ENCODE results near the gene SMARCAL1.

Gene SMARCAL1

GRCh38 chr2:216428618-216429350, 16.5 kb downstream of the SMARCAL1 start:
- DNase-seq: no peak

DNA sequence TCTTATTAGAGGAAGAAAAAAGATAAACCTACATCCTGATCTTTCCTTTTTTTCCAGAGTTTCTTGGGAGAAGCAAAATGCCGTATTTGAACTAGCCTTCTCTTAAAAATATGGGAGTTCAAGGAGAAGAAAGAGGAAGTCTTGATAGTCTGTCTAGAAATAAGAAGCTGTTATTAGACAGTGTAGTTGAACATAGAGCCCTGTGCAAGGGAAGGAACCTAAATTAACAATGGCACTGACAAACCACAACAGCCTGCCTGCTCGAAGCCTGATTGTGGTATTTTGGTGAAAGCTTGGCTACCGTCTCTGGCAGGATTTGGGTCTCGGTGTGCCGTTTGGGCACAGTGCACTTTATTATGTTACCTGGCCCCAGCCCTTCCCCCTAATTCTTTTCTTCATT, 17.1 kb downstream of the SMARCAL1 start:
- no peak for DNase-seq

DNA sequence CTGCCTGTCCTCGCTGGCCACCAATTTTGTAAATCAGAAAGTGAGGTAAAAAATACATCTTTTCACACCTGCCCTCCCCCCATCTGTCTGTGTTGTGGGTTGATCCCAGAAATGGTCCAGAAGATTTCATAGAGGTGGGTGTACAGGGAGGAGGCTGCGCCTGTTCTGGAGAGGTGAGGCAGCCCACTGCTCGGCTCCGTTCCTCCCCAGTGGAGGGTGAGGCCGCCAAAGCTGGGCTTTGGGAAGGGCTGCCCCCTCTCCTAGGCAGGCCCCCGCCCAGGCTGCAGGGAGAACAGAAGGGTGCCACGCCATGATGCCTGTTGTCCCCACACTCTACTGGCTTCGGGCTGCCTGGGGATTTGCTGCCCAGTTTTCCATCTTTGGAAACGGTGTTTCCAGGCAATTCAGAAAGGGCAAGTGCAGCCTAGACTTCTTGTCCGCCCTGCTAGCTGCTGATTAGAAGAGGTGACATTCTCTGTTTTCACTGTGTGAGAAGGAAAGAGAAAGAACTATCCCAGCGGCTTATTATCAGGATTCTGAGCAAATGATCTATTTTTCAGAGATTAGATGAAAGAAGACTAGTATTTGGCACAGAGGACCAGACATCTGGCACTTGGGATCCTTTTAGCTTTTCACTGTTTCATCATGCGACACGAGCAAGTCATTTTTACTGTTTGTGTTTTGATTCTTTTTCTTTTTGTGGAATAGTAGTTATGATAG, 18.7 kb downstream of the SMARCAL1 start:
- no peak for DNase-seq

- no peak for DNase-seq
These were observed 19.2 kb downstream of the SMARCAL1 start for GRCh38 chr2:216431531-216431856.

DNA sequence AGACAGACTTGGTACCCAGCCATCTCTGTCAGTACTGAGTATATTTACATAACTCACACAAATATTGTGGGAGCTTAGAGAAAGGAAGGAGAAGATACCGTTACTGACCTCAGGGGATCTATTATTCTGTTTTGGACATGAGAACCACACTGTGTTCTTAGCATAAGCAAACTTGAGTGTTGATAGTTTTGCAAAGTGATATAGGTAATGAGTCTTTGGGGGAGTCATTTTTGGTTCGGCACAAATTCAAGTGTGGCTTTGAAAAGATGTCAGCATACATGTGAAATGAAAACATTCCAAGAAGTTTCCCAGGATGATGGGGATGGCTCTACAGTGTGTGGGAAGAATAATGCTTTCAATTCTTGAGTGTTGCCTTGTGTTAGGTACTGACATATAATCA, 24.1 kb downstream of the SMARCAL1 start:
- DNase-seq: no peak

DNA sequence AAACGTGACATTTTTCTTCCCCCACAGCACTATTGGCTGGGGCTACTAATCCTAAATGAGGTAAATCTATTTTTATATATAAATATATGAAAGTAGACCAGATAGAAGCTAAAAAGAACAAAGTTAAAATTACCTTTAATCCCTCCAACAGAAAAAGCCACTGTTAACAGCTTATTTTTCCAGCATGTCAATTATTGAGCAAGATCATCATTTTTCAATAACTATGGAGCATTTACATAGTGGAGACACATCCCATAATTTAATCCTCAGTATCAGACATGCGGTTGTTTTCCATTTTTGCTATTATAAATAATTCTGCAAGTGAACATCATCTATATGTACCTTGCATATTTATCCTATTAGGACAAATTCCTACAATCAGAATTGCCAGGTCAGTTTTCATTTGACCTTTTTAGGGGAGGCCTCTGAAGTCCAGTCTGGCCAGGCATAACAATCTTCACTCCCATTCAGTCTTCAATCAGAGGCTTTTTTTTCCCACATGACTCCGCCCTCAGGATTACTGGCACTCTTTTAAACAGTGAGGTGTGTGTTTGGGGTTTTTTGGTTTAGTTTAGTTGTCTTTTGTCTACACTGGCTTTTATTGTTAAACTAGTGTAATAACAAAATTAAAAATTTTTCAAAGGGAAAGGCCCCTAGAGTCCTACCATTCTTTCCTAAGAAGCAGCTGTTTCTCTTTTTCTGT, 29.2 kb downstream of the SMARCAL1 start:
- no peak for DNase-seq

GRCh38 chr2:216445501-216445900, 33.2 kb downstream of the SMARCAL1 start:
- no peak for DNase-seq

GRCh38 chr2:216446343-216446742, 34.1 kb downstream of the SMARCAL1 start:
- DNase-seq: no peak

DNA sequence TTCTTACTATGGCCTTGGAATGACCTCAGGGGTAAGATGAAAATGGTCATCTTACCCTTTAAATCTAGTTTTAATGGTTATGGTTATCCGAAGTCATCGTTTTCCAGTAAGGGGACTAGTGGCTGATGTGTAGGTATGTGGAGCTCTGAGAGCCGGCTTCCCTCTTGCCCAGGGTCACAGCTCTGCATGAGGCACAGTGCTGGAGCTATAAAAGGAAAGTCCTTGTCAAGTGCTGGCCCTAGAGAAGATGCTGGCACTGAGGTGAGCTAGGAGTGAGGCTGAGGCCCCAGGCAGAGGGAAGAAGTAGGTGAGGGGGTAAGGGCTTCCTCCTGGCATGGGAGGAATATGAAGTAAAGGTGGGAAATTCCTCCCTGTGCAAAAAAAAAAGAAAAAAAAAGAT, 35.0 kb downstream of the SMARCAL1 start:
- DNase-seq: no peak

DNA sequence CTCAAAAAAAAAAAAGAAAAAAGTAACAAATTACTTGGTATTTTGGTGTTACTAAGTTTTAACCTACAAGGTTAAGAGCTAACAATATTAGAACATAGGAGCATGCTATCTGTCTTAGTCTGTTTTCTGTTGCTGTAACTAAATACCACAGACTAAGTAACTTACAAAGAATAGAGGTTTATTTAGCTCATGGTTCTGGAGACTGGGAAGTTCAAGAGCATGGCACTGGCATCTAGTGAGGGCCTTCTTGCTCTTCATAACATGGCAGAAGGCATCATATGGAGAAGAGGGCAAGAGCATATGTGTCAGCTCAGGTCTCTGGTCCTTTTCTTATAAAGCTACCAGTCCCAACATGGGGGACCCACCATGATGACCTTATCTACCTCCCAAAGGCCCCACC, 36.5 kb downstream of the SMARCAL1 start:
- DNase-seq: no peak

- no peak for DNase-seq
These were observed 38.1 kb downstream of the SMARCAL1 start for GRCh38 chr2:216450346-216450745.

DNA sequence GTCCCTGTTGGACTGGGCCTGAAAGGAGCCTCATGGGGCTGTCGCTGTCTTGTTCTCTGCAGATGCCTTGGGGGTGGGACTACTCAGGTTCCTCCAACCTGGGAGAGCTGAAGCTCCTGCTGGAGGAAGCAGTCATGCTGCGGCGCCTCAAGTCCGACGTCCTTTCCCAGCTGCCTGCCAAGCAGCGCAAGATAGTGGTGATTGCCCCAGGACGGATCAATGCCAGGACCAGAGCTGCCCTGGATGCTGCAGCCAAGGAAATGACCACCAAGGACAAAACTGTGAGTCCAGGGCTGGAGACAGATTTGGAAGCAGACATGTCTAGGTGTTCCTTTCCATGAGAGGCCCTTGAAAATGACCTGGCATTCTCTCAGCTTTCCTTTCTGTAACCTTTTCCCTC, 38.5 kb downstream of the SMARCAL1 start:
- no peak for DNase-seq

- DNase-seq: no peak
These were observed 41.8 kb downstream of the SMARCAL1 start for GRCh38 chr2:216453955-216454614.

- no peak for DNase-seq
These were observed 50.9 kb downstream of the SMARCAL1 start for GRCh38 chr2:216463148-216463547.

DNA sequence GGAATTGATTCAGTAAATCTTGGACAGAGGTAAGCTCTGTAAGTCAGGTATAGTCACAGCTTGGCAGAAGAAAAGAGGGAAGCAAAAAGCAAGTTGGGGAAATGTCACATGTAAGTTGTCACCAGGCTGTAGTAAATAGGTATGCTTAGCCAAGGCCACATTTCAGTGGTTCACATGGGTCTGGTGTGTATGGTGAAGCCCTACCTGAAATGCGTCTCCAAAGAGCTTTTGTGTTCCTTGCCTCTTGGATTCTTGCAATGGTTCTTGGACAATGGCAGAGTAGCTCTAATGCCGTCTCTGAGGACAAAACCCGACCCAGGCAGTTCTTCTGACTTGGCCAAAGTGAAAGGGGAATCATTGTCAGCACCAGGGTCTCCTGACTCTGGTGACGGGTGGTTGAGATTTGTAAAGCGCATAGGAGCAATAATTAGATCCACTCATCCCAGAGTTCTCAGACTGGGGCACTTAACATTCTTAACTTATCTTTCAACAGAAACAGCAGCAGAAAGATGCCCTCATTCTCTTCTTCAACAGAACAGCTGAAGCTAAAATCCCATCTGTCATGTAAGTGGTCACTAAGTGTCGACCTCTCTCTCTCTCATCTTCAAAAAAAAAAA, 51.9 kb downstream of the SMARCAL1 start:
- no peak for DNase-seq

GRCh38 chr2:216465579-216466195, 53.4 kb downstream of the SMARCAL1 start:
- no peak for DNase-seq

GRCh38 chr2:216467845-216468244, 55.6 kb downstream of the SMARCAL1 start:
- DNase-seq: no peak

- DNase-seq: no peak
These were observed 57.4 kb downstream of the SMARCAL1 start for GRCh38 chr2:216469661-216470060.

DNA sequence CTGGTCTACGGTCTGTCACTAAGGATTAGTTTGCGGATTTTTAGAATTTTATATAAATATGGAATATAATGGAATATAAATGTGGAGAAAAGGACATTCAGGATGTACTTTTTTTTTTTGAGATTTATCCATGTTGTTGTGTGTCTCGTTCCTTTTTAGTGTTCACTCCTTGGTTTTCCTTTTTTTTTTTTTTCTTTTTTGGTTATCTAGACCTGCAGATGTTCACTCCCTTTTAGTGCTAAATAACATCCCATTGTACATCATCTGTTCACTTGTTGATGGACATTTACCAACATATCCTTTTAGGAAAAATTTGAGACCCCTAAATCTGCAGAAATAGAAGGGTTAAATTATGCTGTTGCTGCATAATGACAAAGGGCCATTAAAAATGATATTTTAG, 60.9 kb downstream of the SMARCAL1 start:
- DNase-seq: no peak

DNA sequence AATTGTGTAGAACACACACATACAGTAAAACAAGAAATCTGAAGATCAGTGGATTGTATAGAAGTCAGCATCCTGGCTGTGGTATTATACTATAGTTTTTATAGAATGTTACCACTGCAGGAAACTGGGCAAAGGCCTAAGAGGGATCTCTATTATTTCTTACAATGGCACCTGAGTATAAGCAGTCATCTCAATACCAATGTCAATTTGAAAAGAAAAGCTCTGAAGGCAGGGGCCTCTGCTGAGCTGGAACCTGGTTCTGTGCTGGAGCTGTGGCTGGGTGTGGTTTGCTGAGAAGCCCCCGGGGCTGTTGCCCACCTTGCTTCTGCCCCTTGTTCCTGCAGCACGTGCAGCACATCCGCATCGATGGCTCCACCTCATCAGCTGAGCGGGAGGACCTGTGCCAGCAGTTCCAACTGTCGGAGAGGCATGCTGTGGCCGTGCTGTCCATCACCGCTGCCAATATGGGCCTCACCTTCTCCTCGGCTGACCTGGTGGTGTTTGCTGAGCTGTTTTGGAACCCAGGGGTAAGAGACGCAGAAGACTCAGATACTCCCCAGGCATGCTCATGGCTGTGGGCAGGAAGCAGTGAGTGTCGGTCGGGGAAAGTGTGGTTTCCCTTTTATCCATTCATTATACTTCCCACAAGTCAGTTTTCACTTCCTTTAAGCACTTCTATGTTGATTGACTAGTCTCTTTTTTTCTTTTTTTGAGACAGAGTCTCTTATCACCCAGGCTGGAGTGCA, 62.8 kb downstream of the SMARCAL1 start:
- no peak for DNase-seq

DNA sequence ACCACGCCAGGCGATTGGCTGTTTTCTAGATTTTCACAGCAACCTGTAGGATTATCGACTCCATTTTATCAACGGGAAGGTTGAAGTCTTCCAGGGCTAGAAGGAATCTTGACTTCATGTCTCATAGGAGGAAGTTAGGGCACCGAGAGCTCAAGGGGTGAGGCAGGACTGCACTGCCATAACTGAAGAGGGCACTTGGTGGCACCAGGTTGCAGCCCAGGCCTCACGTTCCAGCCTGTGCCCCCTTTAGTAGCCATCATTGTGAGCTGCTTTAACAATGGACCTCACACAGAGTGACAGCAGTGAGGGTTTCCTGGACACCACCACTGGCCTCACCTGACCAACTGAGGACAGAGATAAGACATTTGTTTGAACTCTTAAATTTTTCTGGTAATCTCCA, 63.5 kb downstream of the SMARCAL1 start:
- DNase-seq: no peak
